ENCODE measurements around the gene CDKN2B. TPM values are rescaled to one million over a fixed set of nuclear protein-coding genes. Genes with fewer than 3 reads are reported as not detected.

CDKN2B gene
- total and polyA plus RNA-seq, 10 donors, result 1.5 to 25.7 (median 9.1) TPM

- DNase-seq, result no peak
- intact Hi-C loops (cut with DNase I; ENCODE audit: low total_unique reads), result no loop called here
- 79 to 94% (median 90%) methylated on average over 1 of the region's 1 CpG for WGBS, 5 donors
- Histone ChIP-seq H3K4me1 (peaks cover 0 to 33% (median 15%) of the 10 kb centered on the region in 6 donors), H3K9me3 (no peaks in the 10 kb centered on the region), H3K36me3 (no peaks in the 10 kb centered on the region), H3K4me3 (no peak overlapping the region), H3K27ac (no peak overlapping the region), H3K27me3 (replicated peaks in 1 of 7) (no peaks in the 10 kb centered on the region)
- no peak for TF ChIP-seq POLR2A (IDR thresholded peaks at IDR 0.05)
- no peak for TF ChIP-seq CTCF (IDR thresholded peaks at IDR 0.05 in 8 of 11, conservative IDR thresholded peaks at IDR 0.05 in 3 of 11)
- no peak for TF ChIP-seq POLR2AphosphoS5 (IDR thresholded peaks at IDR 0.05)
Measured at GRCh38 chr9:22049411-22049810, 40.3 kb upstream of the CDKN2B start.

GRCh38 chr9:22047596-22047995 is 38.5 kb upstream of the CDKN2B start:
- 69 to 95% (median 84%) methylated on average over 2 of the region's 2 CpGs for WGBS, 5 donors
- no peak for DNase-seq
- no peaks in the 10 kb centered on the region for H3K27me3 ChIP-seq (replicated peaks in 1 of 7)
- no peaks in the 10 kb centered on the region for H3K9me3 ChIP-seq
- intact Hi-C loops (cut with DNase I; ENCODE audit: low total_unique reads), result no loop called here
- TF ChIP-seq POLR2A (IDR thresholded peaks at IDR 0.05), result no peak
- no peak for TF ChIP-seq CTCF (IDR thresholded peaks at IDR 0.05 in 8 of 11, conservative IDR thresholded peaks at IDR 0.05 in 3 of 11)
- no peak for TF ChIP-seq POLR2AphosphoS5 (IDR thresholded peaks at IDR 0.05)
- no peaks in the 10 kb centered on the region for H3K36me3 ChIP-seq
- no peak overlapping the region for H3K4me3 ChIP-seq
- no peak overlapping the region for H3K27ac ChIP-seq
- H3K4me1 ChIP-seq, result peaks cover 0 to 25% (median 15%) of the 10 kb centered on the region in 6 donors

- no peak for TF ChIP-seq POLR2A (IDR thresholded peaks at IDR 0.05)
- no peak for TF ChIP-seq POLR2AphosphoS5 (IDR thresholded peaks at IDR 0.05)
- no peak for TF ChIP-seq CTCF (IDR thresholded peaks at IDR 0.05 in 8 of 11, conservative IDR thresholded peaks at IDR 0.05 in 3 of 11)
- H3K27me3 ChIP-seq (replicated peaks in 1 of 7), result no peaks in the 10 kb centered on the region
- H3K36me3 ChIP-seq, result no peaks in the 10 kb centered on the region
- H3K27ac ChIP-seq, result no peak overlapping the region
- 20 to 48% (median 32%) methylated on average over 1 of the region's 1 CpG for WGBS, 5 donors
- no peaks in the 10 kb centered on the region for H3K9me3 ChIP-seq
- no peak for DNase-seq
- intact Hi-C loops (cut with DNase I; ENCODE audit: low total_unique reads), result no loop called here
- no peak overlapping the region for H3K4me3 ChIP-seq
- H3K4me1 ChIP-seq, result peaks cover 0 to 13% (median 9%) of the 10 kb centered on the region in 6 donors
Measured at GRCh38 chr9:22046243-22046885, 37.3 kb upstream of the CDKN2B start.

- H3K27ac ChIP-seq, result no peak overlapping the region
- DNase-seq, result no peak
- TF ChIP-seq POLR2A (IDR thresholded peaks at IDR 0.05) (no peak), POLR2AphosphoS5 (IDR thresholded peaks at IDR 0.05) (no peak), CTCF (IDR thresholded peaks at IDR 0.05 in 8 of 11, conservative IDR thresholded peaks at IDR 0.05 in 3 of 11) (no peak)
- no peaks in the 10 kb centered on the region for H3K36me3 ChIP-seq
- peaks cover 0 to 3% (median 0%) of the 10 kb centered on the region in 6 donors for H3K4me1 ChIP-seq
- no peaks in the 10 kb centered on the region for H3K27me3 ChIP-seq (replicated peaks in 1 of 7)
- no peaks in the 10 kb centered on the region for H3K9me3 ChIP-seq
- no peak overlapping the region for H3K4me3 ChIP-seq
- intact Hi-C loops (cut with DNase I; ENCODE audit: low total_unique reads), result no loop called here
Measured at GRCh38 chr9:22045423-22045822, 36.3 kb upstream of the CDKN2B start.
